Stimulated activated CD8-positive, alpha-beta memory T cell treated with anti-CD3 and anti-CD28 coated beads, Interleukin-2, amount 100 ng/mL, for 48 hours (primary cell): ENCODE results near the gene NLRC4.
"Not testable (repeated sequence)": the region's sequence is repeated elsewhere in the genome, so short reads cannot be mapped to it uniquely, and the experiment has no call there.

Source experiments
- DNase-seq, 2 donors: peaks; one replicate each; pipeline ENCODE4 v3.0.0-alpha.2; 2020; ENCODE audit warnings: low read depth in 2 of 2

The NLRC4 gene

GRCh38 chr2:32242331-32242730 is 22.4 kb downstream of the NLRC4 start:
- DNase-seq, result no peak

GRCh38 chr2:32237996-32238395 is 26.7 kb downstream of the NLRC4 start:
- DNase-seq, result no peak

GRCh38 chr2:32237488-32237887 is 27.2 kb downstream of the NLRC4 start:
- DNase-seq, result no peak

- no peak for DNase-seq
Measured at GRCh38 chr2:32235315-32235714, 29.4 kb downstream of the NLRC4 start.

- DNase-seq, result no peak
Measured at GRCh38 chr2:32231959-32232358, 32.7 kb downstream of the NLRC4 start.

GRCh38 chr2:32229635-32230034 is 35.1 kb downstream of the NLRC4 start:
- DNase-seq, result no peak

GRCh38 chr2:32228181-32228580 is 36.5 kb downstream of the NLRC4 start:
- DNase-seq, result no peak

- no peak for DNase-seq
Measured at GRCh38 chr2:32227492-32227891, 37.2 kb downstream of the NLRC4 start.

- DNase-seq, result no peak
Measured at GRCh38 chr2:32222966-32223365, 41.7 kb downstream of the NLRC4 start.

GRCh38 chr2:32220445-32220844 is 44.2 kb downstream of the NLRC4 start:
- DNase-seq, result no peak

GRCh38 chr2:32212295-32212694 is 52.4 kb downstream of the NLRC4 start:
- no peak for DNase-seq

GRCh38 chr2:32210767-32211408 is 53.8 kb downstream of the NLRC4 start:
- DNase-seq, result no peak

- DNase-seq, result not testable (repeated sequence)
Measured at GRCh38 chr2:32203428-32203827, 61.3 kb downstream of the NLRC4 start.

- DNase-seq, result no peak
Measured at GRCh38 chr2:32200814-32201213, 63.9 kb downstream of the NLRC4 start.

- DNase-seq, result no peak
Measured at GRCh38 chr2:32192418-32192817, 72.3 kb downstream of the NLRC4 start.

- DNase-seq, result no peak
Measured at GRCh38 chr2:32189011-32189410, 75.7 kb downstream of the NLRC4 start.

GRCh38 chr2:32182667-32183066 is 82.0 kb downstream of the NLRC4 start:
- no peak for DNase-seq
